Hepatocyte (in vitro differentiated cells): Measurements from ENCODE around the gene SYNPR. TPM values are rescaled to one million over a fixed set of nuclear protein-coding genes. Genes with fewer than 3 reads are reported as not detected.

ENCODE experiments used
- DNase-seq: peaks from one replicate; pipeline ENCODE4 v3.0.0-alpha.2; 2016; ENCODE audit warnings: low spot score
- H2AFZ ChIP-seq: fragments of 200-600 bp; sonication (generic); 2 replicates; pipeline ENCODE4 v1.6.0; 2016; ENCODE audit warnings: antibody characterized with exemption, mild to moderate bottlenecking
- H3K27ac ChIP-seq: fragments of 200-600 bp; sonication (generic); 2 replicates; pipeline ENCODE4 v1.5.1; 2016; ENCODE audit warnings: mild to moderate bottlenecking
- H3K27me3 ChIP-seq: fragments of 200-600 bp; sonication (generic); 2 replicates; pipeline ENCODE4 v1.6.1; 2016
- H3K36me3 ChIP-seq: fragments of 200-600 bp; sonication (generic); replicated peaks from 2 replicates; pipeline ENCODE4 v1.5.1; 2016; ENCODE audit warnings: low read depth; ENCODE audit not compliant: insufficient read depth
- H3K4me1 ChIP-seq: fragments of 200-600 bp; sonication (generic); 2 replicates; pipeline ENCODE4 v1.5.1; 2016; ENCODE audit warnings: mild to moderate bottlenecking, moderate library complexity; ENCODE audit not compliant: insufficient read depth
- H3K4me2 ChIP-seq: fragments of 200-600 bp; sonication (generic); 2 replicates; pipeline ENCODE4 v1.6.0; 2016
- H3K4me3 ChIP-seq: fragments of 200-600 bp; sonication (generic); 2 replicates; pipeline ENCODE4 v1.5.1; 2016; ENCODE audit warnings: mild to moderate bottlenecking
- H3K79me2 ChIP-seq: fragments of 200-600 bp; sonication (generic); 2 replicates; pipeline ENCODE4 v1.6.0; 2017; ENCODE audit warnings: mild to moderate bottlenecking
- H3K9me2 ChIP-seq: fragments of 200-600 bp; sonication (generic); replicated peaks from 2 replicates; pipeline ENCODE4 v1.6.0; 2017; ENCODE audit warnings: mild to moderate bottlenecking; ENCODE audit not compliant: insufficient read depth
- H3K9me3 ChIP-seq: fragments of 200-600 bp; sonication (generic); 2 replicates; pipeline ENCODE4 v1.5.1; 2016; ENCODE audit warnings: low read depth, mild to moderate bottlenecking
- H4K20me1 ChIP-seq: fragments of 200-600 bp; sonication (generic); 2 replicates; pipeline ENCODE4 v1.6.0; 2016; ENCODE audit warnings: mild to moderate bottlenecking; ENCODE audit not compliant: insufficient read depth, poor library complexity, severe bottlenecking
- CTCF ChIP-seq: fragments of 200-600 bp; sonication (generic); IDR thresholded peaks from 2 replicates; pipeline ENCODE4 v1.5.1; 2016; ENCODE audit warnings: antibody characterized with exemption, mild to moderate bottlenecking; ENCODE audit not compliant: poor library complexity
- EZH2 ChIP-seq: fragments of 200-600 bp; sonication (generic); IDR thresholded peaks from 2 replicates; pipeline ENCODE4 v1.6.1; 2016; ENCODE audit warnings: antibody characterized with exemption, mild to moderate bottlenecking, borderline replicate concordance
- EZH2phosphoT487 ChIP-seq: fragments of 200-600 bp; sonication (generic); IDR thresholded peaks from one replicate; pipeline ENCODE4 v1.6.1; 2018; ENCODE audit warnings: antibody characterized with exemption, mild to moderate bottlenecking, low read depth, moderate library complexity; ENCODE audit not compliant: unreplicated experiment, severe bottlenecking
- WGBS: methylation state at CpG from one replicate; pipeline ENCODE4 v1.1.6; 2016; ENCODE audit warnings: low lambda C conversion rate; ENCODE audit errors: missing lambda C conversion rate; 5-methylcytosine and 5-hydroxymethylcytosine counted together
- polyA plus RNA-seq: library from polyadenylated mRNA; unstranded; fragments of >200 nt; fragmentation: Nextera tagmentation; extraction: Ambion mirVana; gene quantifications from 2 replicates; pipeline ENCODE4 v1.2.1, GENCODE V29; 2016
- total RNA-seq: library from RNA; depleted of rRNA; stranded (reverse); fragments of >200 nt; gene quantifications from 2 replicates; pipeline ENCODE4 v1.2.3, GENCODE V29; 2014

SYNPR gene
- total and polyA plus RNA-seq, 2 experiments from 2014 or later, result 0.37 TPM; not detected in 1

- no peaks in the 10 kb centered on the region for H4K20me1 ChIP-seq
- no peak overlapping the region for H3K27ac ChIP-seq
- no peaks in the 10 kb centered on the region for H3K4me1 ChIP-seq
- H3K9me2 ChIP-seq, result no peaks in the 10 kb centered on the region
- H2AFZ ChIP-seq, result no peak overlapping the region
- no peaks in the 10 kb centered on the region for H3K79me2 ChIP-seq
- H3K27me3 ChIP-seq, result no peaks in the 10 kb centered on the region
- H3K4me2 ChIP-seq, result no peak overlapping the region
- no peaks in the 10 kb centered on the region for H3K9me3 ChIP-seq
- no peak overlapping the region for H3K4me3 ChIP-seq
- H3K36me3 ChIP-seq, result no peaks in the 10 kb centered on the region
- no peak for TF ChIP-seq CTCF
- TF ChIP-seq EZH2, result no peak
- no peak for TF ChIP-seq EZH2phosphoT487
- DNase-seq, result no peak
- 75% methylated on average over 3 of the region's 3 CpGs for WGBS
These were observed 109.5 kb downstream of the SYNPR start for GRCh38 chr3:63387568-63387967.

GRCh38 chr3:63390710-63391230, 112.7 kb downstream of the SYNPR start:
- 81% methylated on average over 5 of the region's 5 CpGs for WGBS
- TF ChIP-seq EZH2, result no peak
- no peak for TF ChIP-seq CTCF
- TF ChIP-seq EZH2phosphoT487, result no peak

GRCh38 chr3:63395960-63396359, 117.9 kb downstream of the SYNPR start:
- no peaks in the 10 kb centered on the region for H3K4me1 ChIP-seq
- H3K79me2 ChIP-seq, result no peaks in the 10 kb centered on the region
- no peak overlapping the region for H3K4me3 ChIP-seq
- H3K9me3 ChIP-seq, result no peaks in the 10 kb centered on the region
- no peak overlapping the region for H3K4me2 ChIP-seq
- H3K27me3 ChIP-seq, result no peaks in the 10 kb centered on the region
- H3K27ac ChIP-seq, result no peak overlapping the region
- 89% methylated on average over 4 of the region's 4 CpGs for WGBS
- no peaks in the 10 kb centered on the region for H4K20me1 ChIP-seq
- no peaks in the 10 kb centered on the region for H3K36me3 ChIP-seq
- no peak for TF ChIP-seq CTCF
- no peak for TF ChIP-seq EZH2phosphoT487
- no peak for TF ChIP-seq EZH2
- DNase-seq, result no peak
- H2AFZ ChIP-seq, result no peak overlapping the region
- H3K9me2 ChIP-seq, result no peaks in the 10 kb centered on the region

More at GRCh38 chr3:63390710-63391230, 112.7 kb downstream of the SYNPR start:
- no peaks in the 10 kb centered on the region for H3K36me3 ChIP-seq
- H3K4me3 ChIP-seq, result no peak overlapping the region
- DNase-seq, result no peak
- H3K79me2 ChIP-seq, result no peaks in the 10 kb centered on the region
- no peaks in the 10 kb centered on the region for H3K9me2 ChIP-seq
- H4K20me1 ChIP-seq, result no peaks in the 10 kb centered on the region
- H3K27ac ChIP-seq, result no peak overlapping the region
- no peak overlapping the region for H2AFZ ChIP-seq
- H3K4me1 ChIP-seq, result no peaks in the 10 kb centered on the region
- H3K4me2 ChIP-seq, result no peak overlapping the region
- H3K9me3 ChIP-seq, result no peaks in the 10 kb centered on the region
- H3K27me3 ChIP-seq, result no peaks in the 10 kb centered on the region
